ENCODE data around the gene CCDC160.
A peak's percentile ranks its signal among the peaks of the same experiment; 100 is the strongest.
"Not testable (repeated sequence)": the region's sequence is repeated elsewhere in the genome, so short reads cannot be mapped to it uniquely, and the experiment has no call there.

CCDC160 gene

GRCh38 chrX:134236626-134237614 lies at the start of gene CCDC160:
TSS of gene CCDC160 (plus strand) at chrX:134237182. CDS start at chrX:134244801, 7,619 bp downstream.
- DNase-seq (ENCODE audit: low spot score): peak; percentile 87

- DNase-seq (ENCODE audit: low spot score): no peak
These were observed 45.7 kb upstream of the CCDC160 start for GRCh38 chrX:134191281-134191680.

GRCh38 chrX:134194915-134195314 lies 42.1 kb upstream of the CCDC160 start:
- no peak for DNase-seq (ENCODE audit: low spot score)

- DNase-seq (ENCODE audit: low spot score): no peak
These were observed 34.4 kb upstream of the CCDC160 start for GRCh38 chrX:134202561-134202960.

- no peak for DNase-seq (ENCODE audit: low spot score)
These were observed 30.8 kb upstream of the CCDC160 start for GRCh38 chrX:134206221-134206620.

- no peak for DNase-seq (ENCODE audit: low spot score)
These were observed 26.5 kb upstream of the CCDC160 start for GRCh38 chrX:134210465-134210864.

GRCh38 chrX:134235236-134235635 lies 1.7 kb upstream of the CCDC160 start:
- no peak for DNase-seq (ENCODE audit: low spot score)

GRCh38 chrX:134238144-134238543 lies 1.2 kb downstream of the CCDC160 start:
- DNase-seq (ENCODE audit: low spot score): not testable (repeated sequence)

- DNase-seq (ENCODE audit: low spot score): no peak
These were observed 2.0 kb downstream of the CCDC160 start for GRCh38 chrX:134239016-134239415.

GRCh38 chrX:134240209-134240608 lies 3.2 kb downstream of the CCDC160 start:
- no peak for DNase-seq (ENCODE audit: low spot score)

- DNase-seq (ENCODE audit: low spot score): no peak
These were observed 5.1 kb downstream of the CCDC160 start for GRCh38 chrX:134241960-134242619.

- DNase-seq (ENCODE audit: low spot score): no peak
These were observed 7.1 kb downstream of the CCDC160 start for GRCh38 chrX:134244043-134244442.

GRCh38 chrX:134246282-134246681 lies 9.3 kb downstream of the CCDC160 start:
- no peak for DNase-seq (ENCODE audit: low spot score)

- DNase-seq (ENCODE audit: low spot score): no peak
These were observed 10.5 kb downstream of the CCDC160 start for GRCh38 chrX:134247492-134247891.

GRCh38 chrX:134249241-134249640 lies 12.3 kb downstream of the CCDC160 start:
- no peak for DNase-seq (ENCODE audit: low spot score)

GRCh38 chrX:134251241-134251640 lies 14.3 kb downstream of the CCDC160 start:
- no peak for DNase-seq (ENCODE audit: low spot score)

GRCh38 chrX:134254511-134254910 lies 17.5 kb downstream of the CCDC160 start:
- DNase-seq (ENCODE audit: low spot score): no peak

- DNase-seq (ENCODE audit: low spot score): no peak
These were observed 18.6 kb downstream of the CCDC160 start for GRCh38 chrX:134255555-134255954.

- DNase-seq (ENCODE audit: low spot score): no peak
These were observed 19.7 kb downstream of the CCDC160 start for GRCh38 chrX:134256684-134257083.

GRCh38 chrX:134258202-134258601 lies 21.2 kb downstream of the CCDC160 start:
- no peak for DNase-seq (ENCODE audit: low spot score)

GRCh38 chrX:134285934-134286333 lies 49.0 kb downstream of the CCDC160 start:
- not testable (repeated sequence) for DNase-seq (ENCODE audit: low spot score)

- no peak for DNase-seq (ENCODE audit: low spot score)
These were observed 50.4 kb downstream of the CCDC160 start for GRCh38 chrX:134287346-134287745.

- DNase-seq (ENCODE audit: low spot score): no peak
These were observed 57.6 kb downstream of the CCDC160 start for GRCh38 chrX:134294548-134294947.

Measured in ecto neural progenitor cell (in vitro differentiated cells).